ENCODE results near the gene CRCP.
"Not testable (repeated sequence)": the region's sequence is repeated elsewhere in the genome, so short reads cannot be mapped to it uniquely, and the experiment has no call there.

The CRCP gene

GRCh38 chr7:66157060-66157459, 42.4 kb downstream of the CRCP start:
- DNase-seq, result no peak

- DNase-seq, result no peak
Observed at GRCh38 chr7:66162622-66163021, 48.0 kb downstream of the CRCP start.

- no peak for DNase-seq
Observed at GRCh38 chr7:66163186-66163610, 48.6 kb downstream of the CRCP start.

GRCh38 chr7:66164356-66164755, 49.7 kb downstream of the CRCP start:
- no peak for DNase-seq

GRCh38 chr7:66167773-66168387, 53.2 kb downstream of the CRCP start:
- peak; percentile 69 for DNase-seq

GRCh38 chr7:66169616-66170015, 55.0 kb downstream of the CRCP start:
- no peak for DNase-seq

GRCh38 chr7:66170309-66171231, 55.9 kb downstream of the CRCP start:
- DNase-seq, result no peak

GRCh38 chr7:66172536-66173401, 58.1 kb downstream of the CRCP start:
- DNase-seq, result not testable (repeated sequence)

- DNase-seq, result no peak
Observed at GRCh38 chr7:66173856-66174255, 59.2 kb downstream of the CRCP start.

- DNase-seq, result not testable (repeated sequence)
Observed at GRCh38 chr7:66175006-66175405, 60.4 kb downstream of the CRCP start.

- no peak for DNase-seq
Observed at GRCh38 chr7:66176914-66177313, 62.3 kb downstream of the CRCP start.

- DNase-seq, result no peak
Observed at GRCh38 chr7:66178258-66178657, 63.6 kb downstream of the CRCP start.

GRCh38 chr7:66181329-66181728, 66.7 kb downstream of the CRCP start:
- no peak for DNase-seq

- no peak for DNase-seq
Observed at GRCh38 chr7:66181845-66182244, 67.2 kb downstream of the CRCP start.

GRCh38 chr7:66182920-66183319, 68.3 kb downstream of the CRCP start:
- DNase-seq, result no peak

- peak; percentile 84 for DNase-seq
Observed at GRCh38 chr7:66183700-66184099, 69.1 kb downstream of the CRCP start.

GRCh38 chr7:66185680-66186187, 71.1 kb downstream of the CRCP start:
- no peak for DNase-seq

- no peak for DNase-seq
Observed at GRCh38 chr7:66186991-66187390, 72.3 kb downstream of the CRCP start.

GRCh38 chr7:66187905-66188304, 73.3 kb downstream of the CRCP start:
- no peak for DNase-seq

GRCh38 chr7:66188645-66189044, 74.0 kb downstream of the CRCP start:
- no peak for DNase-seq

GRCh38 chr7:66189695-66190503, 75.3 kb downstream of the CRCP start:
- DNase-seq, result no peak

- DNase-seq, result no peak
Observed at GRCh38 chr7:66190504-66190857, 75.8 kb downstream of the CRCP start.

All from amniotic stem cell (primary cell).